K562 (cell line): ENCODE results near the gene SMOC2. TPM values are rescaled to one million over a fixed set of nuclear protein-coding genes. Genes with fewer than 3 reads are reported as not detected.

Experiments
- ATAC-seq: fragments of 200-7000 bp; cut with Tn5 transposase; 3 replicates; pipeline ENCODE4 v1.9.1; 2020; ENCODE audit warnings: moderate library complexity
- BruUV-seq: library from RNA; stranded (reverse); fragments of 400-500 nt; replicated peaks from 2 replicates; lab custom pipeline; 2021; lab: Mats Ljungman, UMichigan
- CTCF ChIA-PET: fragments of 300-600 bp; formaldehyde crosslinking; extraction: SDS; loops from one replicate; lab custom pipeline; 2021; ENCODE audit warnings: low intra/inter-chr PET ratio; lab: Yijun Ruan, JAX
- POLR2A ChIA-PET: fragments of 300-600, 350-650 bp; sonication (Branson Sonifier 250); formaldehyde crosslinking; extraction: SDS; loops from one replicate; lab custom pipeline; 2021; ENCODE audit warnings: antibody characterized with exemption, inconsistent platforms; lab: Yijun Ruan, JAX
- DNase-seq, 4 experiments: peaks; one replicate each; pipeline versions ENCODE4 v3.0.0 to v3.0.0-alpha.2; 2011 to 2018; ENCODE audit warnings: low spot score in 3 of 4, mixed read lengths in 3 of 4; ENCODE audit errors: extremely low read depth in 1 of 4
- FAIRE-seq: peaks from 2 replicates; lab custom pipeline; 2011; peaks lifted over from hg19 to GRCh38; lab: Jason Lieb, UNC
- H2AFZ ChIP-seq: 2 replicates; pipeline ENCODE4 v1.6.0; 2011; ENCODE audit warnings: low read depth, low read length, control low read depth, inconsistent platforms
- H3K27ac ChIP-seq: fragments of 200-600 bp; 3 replicates; pipeline ENCODE4 v1.8.0; 2011; ENCODE audit warnings: low read depth, mild to moderate bottlenecking, control low read depth, inconsistent platforms, low read length, moderate library complexity, mixed read lengths; ENCODE audit errors: extremely low read depth
- H3K27me3 ChIP-seq, 2 experiments: fragments of 300-600 bp in 1 of 2; 2 replicates in 1 of 2; 3 replicates in 1 of 2; pipeline versions ENCODE4 v1.6.0 to v1.8.0; 2011; ENCODE audit warnings: inconsistent platforms in 2 of 2, low read length in 2 of 2, mild to moderate bottlenecking in 1 of 2, mixed read lengths in 1 of 2, moderate library complexity in 1 of 2; ENCODE audit not compliant: control insufficient read depth in 2 of 2, insufficient read depth in 2 of 2
- H3K36me3 ChIP-seq: fragments of 300-600 bp; 3 replicates; pipeline ENCODE4 v1.8.0; 2011; ENCODE audit warnings: mild to moderate bottlenecking, low read length, inconsistent platforms; ENCODE audit not compliant: control insufficient read depth, insufficient read depth
- H3K4me1 ChIP-seq, 2 experiments: fragments of 200-600 bp in 1 of 2; replicated peaks in 1 of 2; 2 replicates in 1 of 2; 3 replicates in 1 of 2; pipeline versions ENCODE4 v1.5.1 to v1.8.0; 2011; ENCODE audit warnings: inconsistent platforms in 2 of 2, low read length in 2 of 2, mild to moderate bottlenecking in 1 of 2, mixed read lengths in 1 of 2, moderate library complexity in 1 of 2; ENCODE audit not compliant: control insufficient read depth in 2 of 2, insufficient read depth in 2 of 2
- H3K4me2 ChIP-seq: 2 replicates; pipeline ENCODE4 v1.6.1; 2011; ENCODE audit warnings: low read length, control low read depth, inconsistent platforms, mixed read lengths; ENCODE audit not compliant: insufficient read depth
- H3K4me3 ChIP-seq: fragments of 200-600 bp; sonication (generic), shearing (Covaris generic); 2 replicates; pipeline ENCODE4 v1.5.1; 2016; ENCODE audit warnings: control low read depth, inconsistent platforms
- H3K79me2 ChIP-seq: fragments of 200-600 bp; 3 replicates; pipeline ENCODE4 v1.8.0; 2011; ENCODE audit warnings: low read length, inconsistent platforms; ENCODE audit not compliant: control insufficient read depth, insufficient read depth
- H3K9ac ChIP-seq, 2 experiments: 2 replicates each; pipeline versions ENCODE4 v1.6.0 to v1.6.1; 2011; ENCODE audit warnings: low read depth in 2 of 2, low read length in 2 of 2, control low read depth in 1 of 2, inconsistent platforms in 1 of 2, mild to moderate bottlenecking in 1 of 2, mixed read lengths in 1 of 2; ENCODE audit not compliant: insufficient read depth in 1 of 2
- H3K9me1 ChIP-seq: one replicate; pipeline ENCODE4 v1.6.0; 2011; ENCODE audit warnings: inconsistent platforms, mild to moderate bottlenecking, low read length, moderate library complexity; ENCODE audit not compliant: control insufficient read depth, insufficient read depth
- H3K9me3 ChIP-seq: replicated peaks from 2 replicates; pipeline ENCODE4 v1.5.1; 2011; ENCODE audit warnings: low read depth, low read length, inconsistent platforms; ENCODE audit not compliant: control insufficient read depth, insufficient read depth
- H4K20me1 ChIP-seq: replicated peaks from 2 replicates; pipeline ENCODE4 v1.6.1; 2011; ENCODE audit warnings: low read length, inconsistent platforms, mixed read lengths; ENCODE audit not compliant: control insufficient read depth, insufficient read depth
- BRCA1 ChIP-seq, 2 experiments: fragments of 450-650 bp in 1 of 2; sonication (generic) in 1 of 2; formaldehyde crosslinking in 1 of 2; IDR thresholded peaks; 2 replicates each; pipeline versions ENCODE4 v1.5.0 to v1.6.1; 2017 to 2020; ENCODE audit warnings: mild to moderate bottlenecking in 1 of 2, missing genetic modification reagents in 1 of 2
- CREB1 ChIP-seq, 2 experiments: sonication (generic) in 1 of 2; formaldehyde crosslinking in 1 of 2; IDR thresholded peaks; 2 replicates each; pipeline versions ENCODE4 v1.6.1 to v1.8.0; 2012 to 2022; ENCODE audit warnings: inconsistent platforms in 1 of 2, mild to moderate bottlenecking in 1 of 2, missing genetic modification reagents in 1 of 2, moderate library complexity in 1 of 2
- ESRRA ChIP-seq: fragments of 450-650 bp; IDR thresholded peaks from 2 replicates; pipeline ENCODE4 v1.6.1; 2014; ENCODE audit warnings: low read depth, mild to moderate bottlenecking, moderate library complexity, borderline replicate concordance
- MEIS2 ChIP-seq: fragments of 450-650 bp; IDR thresholded peaks from 2 replicates; pipeline ENCODE4 v1.6.1; 2014; ENCODE audit warnings: mild to moderate bottlenecking; ENCODE audit not compliant: partially characterized antibody
- NFIX ChIP-seq: fragments of 250-450 bp; sonication (Bioruptor Pico); IDR thresholded peaks from 2 replicates; pipeline ENCODE4 v1.4.0; 2020; ENCODE audit warnings: low read depth, mild to moderate bottlenecking, moderate library complexity
- POLR2G ChIP-seq: fragments of 200-400 bp; formaldehyde crosslinking; IDR thresholded peaks from 2 replicates; pipeline ENCODE4 v1.6.1; 2017; ENCODE audit warnings: low read depth, mild to moderate bottlenecking, antibody characterized with exemption, low read length, moderate library complexity
- SRSF7 ChIP-seq: fragments of 200-400 bp; formaldehyde crosslinking; optimal IDR thresholded peaks from 2 replicates; pipeline ENCODE3; 2017; ENCODE audit warnings: mild to moderate bottlenecking, low read depth, low read length
- ZNF764 ChIP-seq: fragments of 250-450 bp; sonication (Bioruptor Pico); IDR thresholded peaks from 2 replicates; pipeline ENCODE4 v1.4.0; 2020; ENCODE audit warnings: low read depth, mild to moderate bottlenecking, moderate library complexity
- WGBS: fragments of 100-300 bp; shearing (Covaris generic); methylation state at CpG from one replicate; pipeline ENCODE4 v1.1.6; 2016; ENCODE audit warnings: low coverage, mixed read lengths; ENCODE audit not compliant: insufficient coverage; ENCODE audit errors: missing lambda C conversion rate; 5-methylcytosine and 5-hydroxymethylcytosine counted together
- in situ Hi-C: fragments of 300-500 bp; cut with MboI; formaldehyde crosslinking; loops from 4 replicates; pipeline ENCODE4 v1.15.0; 2018; ENCODE audit warnings: inconsistent platforms, mixed read lengths
- intact Hi-C: fragments of 100-400 bp; cut with micrococcal nuclease; formaldehyde crosslinking; loops from 2 replicates; pipeline ENCODE4 v1.14.2; 2022
- polyA plus RNA-seq, 8 experiments: library from polyadenylated mRNA; depleted of rRNA in 4 of 8; stranded (reverse) in 5 of 8; unstranded in 3 of 8; fragments of >200 nt; fragmentation: Nextera tagmentation in 2 of 8; fragmentation: Illumina TruSeq in 1 of 8; extraction: Ambion mirVana in 2 of 8; extraction: Trizol in 1 of 8; gene quantifications; 2 replicates each; pipeline versions ENCODE4 v1.2.1 to v1.2.3, GENCODE V29; 2011 to 2014; ENCODE audit warnings: inconsistent platforms in 1 of 8, missing spikeins in 1 of 8
- total RNA-seq, 7 experiments: library from RNA; depleted of rRNA in 6 of 7; stranded (reverse); fragments of >200 nt in 6 of 7; fragmentation: Illumina TruSeq in 2 of 7; extraction: Trizol in 2 of 7; gene quantifications; 2 replicates each; pipeline versions ENCODE4 v1.2.1 to v1.2.3, GENCODE V29; 2011 to 2021; ENCODE audit warnings: low replicate concordance in 1 of 7
- TF ChIP-seq, protein P1 (sequence below): sonication (generic); formaldehyde crosslinking; IDR thresholded peaks from 2 replicates; pipeline ENCODE4 v1.8.1; 2023; ENCODE audit warnings: mild to moderate bottlenecking, missing genetic modification reagents

SMOC2 gene
- total and polyA plus RNA-seq, 9 of the 15 experiments (the other 6 are each of a cell fraction or from before 2014, with no cell fraction given), result 0.45 to 2.3 (median 1.1) TPM

DNA sequence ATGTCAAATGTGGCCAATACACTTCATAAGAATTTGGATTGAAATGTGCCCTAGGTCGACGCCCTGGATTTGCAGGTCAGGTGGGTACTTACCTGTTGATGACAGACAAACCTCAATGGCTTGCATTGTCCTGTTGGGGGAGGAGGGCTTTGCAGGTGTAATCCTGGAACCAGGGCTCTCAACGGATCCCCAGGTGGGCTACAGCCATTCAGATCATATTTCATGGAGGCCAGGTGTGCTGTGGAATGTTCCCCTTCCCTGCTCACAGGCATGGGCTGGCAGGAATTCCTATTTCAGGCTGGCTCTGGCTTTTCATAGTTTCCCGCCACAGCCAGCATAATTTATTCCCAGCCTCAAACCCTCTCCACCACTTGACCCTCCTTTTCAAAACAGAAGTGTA lies 254.7 kb downstream of the SMOC2 start:
- WGBS, result 0% methylated on average over 4 of the region's 4 CpGs
- no peaks in the 10 kb centered on the region for H3K9me3 ChIP-seq
- no peaks in the 10 kb centered on the region; the same call in 1 of the 2 replicates for H4K20me1 ChIP-seq
- H3K27ac ChIP-seq, result no peak overlapping the region
- no peaks in the 10 kb centered on the region for H3K9me1 ChIP-seq
- H3K4me2 ChIP-seq, result no peak overlapping the region
- no peak overlapping the region for H3K4me3 ChIP-seq
- H3K36me3 ChIP-seq, result no peaks in the 10 kb centered on the region
- DNase-seq, result no peak
- H2AFZ ChIP-seq, result no peak overlapping the region
- intact Hi-C loops, result no loop called here
- no peak for TF ChIP-seq ESRRA
- no peak for TF ChIP-seq NFIX (CRISPR knock-in tag)
- no peak for TF ChIP-seq ZNF764 (CRISPR knock-in tag)
- TF ChIP-seq CREB1 (IDR thresholded peaks at IDR 0.05), result no peak
- TF ChIP-seq CREB1 (CRISPR knock-in tag; IDR thresholded peaks at IDR 0.05), result no peak
- no peak for TF ChIP-seq POLR2G
- TF ChIP-seq BRCA1 (IDR thresholded peaks at IDR 0.05), result no peak
- TF ChIP-seq BRCA1 (CRISPR knock-in tag; IDR thresholded peaks at IDR 0.05), result no peak
- TF ChIP-seq MEIS2, result no peak
- no peak for TF ChIP-seq SRSF7
- TF ChIP-seq, protein P1, sequence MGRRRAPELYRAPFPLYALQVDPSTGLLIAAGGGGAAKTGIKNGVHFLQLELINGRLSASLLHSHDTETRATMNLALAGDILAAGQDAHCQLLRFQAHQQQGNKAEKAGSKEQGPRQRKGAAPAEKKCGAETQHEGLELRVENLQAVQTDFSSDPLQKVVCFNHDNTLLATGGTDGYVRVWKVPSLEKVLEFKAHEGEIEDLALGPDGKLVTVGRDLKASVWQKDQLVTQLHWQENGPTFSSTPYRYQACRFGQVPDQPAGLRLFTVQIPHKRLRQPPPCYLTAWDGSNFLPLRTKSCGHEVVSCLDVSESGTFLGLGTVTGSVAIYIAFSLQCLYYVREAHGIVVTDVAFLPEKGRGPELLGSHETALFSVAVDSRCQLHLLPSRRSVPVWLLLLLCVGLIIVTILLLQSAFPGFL (CRISPR knock-in tag), result no peak
- no peaks in the 10 kb centered on the region for H3K79me2 ChIP-seq
- no peak overlapping the region for H3K9ac ChIP-seq
- ChIA-PET CTCF (no interaction called here), POLR2A (no interaction called here)
- peaks cover 27 to 44% of the 10 kb centered on the region in 2 experiments for H3K27me3 ChIP-seq
- FAIRE-seq, result no peak
- no peak for ATAC-seq
- BruUV-seq, result no TSS peak
- H3K4me1 ChIP-seq, result no peaks in the 10 kb centered on the region
- in situ Hi-C loops, result no loop called here
